HG03139 (cell line): ENCODE results near the gene TTC17.
"Not testable (repeated sequence)": the region's sequence is repeated elsewhere in the genome, so short reads cannot be mapped to it uniquely, and the experiment has no call there.

ENCODE experiments used
- ATAC-seq: cut with Tn5 transposase; IDR thresholded peaks from one replicate; pipeline ENCODE4 v1.9.1; 2021; ENCODE audit not compliant: unreplicated experiment

The TTC17 gene

DNA sequence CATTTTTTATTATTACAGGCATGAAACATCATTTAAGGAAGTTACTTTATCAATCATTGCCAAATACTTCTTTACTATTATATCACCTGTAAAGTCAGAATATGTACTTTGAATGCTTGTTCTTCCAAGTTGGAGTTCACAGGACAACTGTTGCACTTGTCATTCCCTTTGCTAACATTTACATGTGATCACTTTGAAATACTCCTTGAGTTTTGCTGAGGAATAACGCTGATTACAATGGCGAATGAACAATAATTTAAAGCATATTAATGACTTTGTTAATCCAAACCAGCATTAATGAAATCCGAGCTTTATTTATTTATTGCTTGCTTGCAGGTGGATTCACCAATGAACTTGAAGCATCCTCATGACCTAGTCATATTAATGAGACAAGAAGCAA is 20.2 kb downstream of the TTC17 start:
- ATAC-seq: no peak

DNA sequence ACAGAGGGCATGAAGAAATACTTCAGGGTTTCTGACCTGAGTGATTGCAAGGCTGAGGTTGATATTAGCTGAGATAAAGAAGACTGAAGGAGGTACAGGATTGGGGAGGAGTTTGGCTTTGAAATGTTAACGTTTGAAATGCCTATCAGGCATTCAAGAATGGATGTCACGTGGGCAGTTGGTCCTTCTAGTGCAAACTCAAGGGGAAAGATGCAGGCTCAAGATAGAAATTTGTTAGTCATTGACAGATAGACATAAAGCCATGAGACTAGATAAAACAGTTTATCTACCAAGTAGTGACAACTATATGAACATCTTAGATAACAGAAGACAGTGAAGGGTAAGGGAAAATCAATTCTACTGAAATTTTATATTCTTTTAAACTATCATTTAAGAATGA is 23.1 kb downstream of the TTC17 start:
- no peak for ATAC-seq

DNA sequence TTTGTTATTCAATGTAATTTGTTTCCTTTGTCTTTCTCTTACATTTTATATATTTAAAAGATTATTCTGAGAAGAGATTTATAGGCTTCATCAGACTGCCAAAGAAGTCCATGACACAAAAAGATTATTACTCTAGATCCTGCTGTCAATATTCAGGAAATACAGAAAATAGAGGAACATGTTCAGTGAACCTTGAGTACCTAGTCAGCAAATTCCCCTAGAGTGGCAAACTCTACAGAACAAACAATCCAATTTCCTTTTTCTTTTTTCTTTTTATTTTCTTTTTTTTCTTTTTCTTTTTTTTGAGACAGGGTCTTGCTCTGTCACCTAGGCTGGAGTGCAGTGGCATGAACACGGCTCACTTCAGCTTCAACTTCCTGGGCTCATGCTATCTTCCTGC is 23.9 kb downstream of the TTC17 start:
- ATAC-seq: no peak

DNA sequence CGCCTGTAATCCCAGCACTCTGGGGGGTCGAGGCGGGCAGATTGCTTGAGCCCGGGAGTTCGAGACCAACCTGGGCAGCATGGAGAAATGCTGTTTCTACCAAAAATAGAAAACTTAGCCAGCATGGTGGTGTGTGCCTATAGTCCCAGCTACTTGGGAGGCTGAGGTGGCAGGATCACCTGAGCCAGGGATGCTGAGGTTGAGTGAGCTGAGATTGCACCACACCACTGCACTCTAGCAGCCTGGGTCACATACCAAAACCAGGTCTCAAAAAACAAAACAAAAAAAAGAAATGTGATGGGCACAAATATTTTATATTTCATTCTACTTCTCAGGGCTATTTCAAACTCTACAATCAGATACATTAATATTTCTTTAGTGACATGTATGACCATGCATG is 25.7 kb downstream of the TTC17 start:
- ATAC-seq: no peak

DNA sequence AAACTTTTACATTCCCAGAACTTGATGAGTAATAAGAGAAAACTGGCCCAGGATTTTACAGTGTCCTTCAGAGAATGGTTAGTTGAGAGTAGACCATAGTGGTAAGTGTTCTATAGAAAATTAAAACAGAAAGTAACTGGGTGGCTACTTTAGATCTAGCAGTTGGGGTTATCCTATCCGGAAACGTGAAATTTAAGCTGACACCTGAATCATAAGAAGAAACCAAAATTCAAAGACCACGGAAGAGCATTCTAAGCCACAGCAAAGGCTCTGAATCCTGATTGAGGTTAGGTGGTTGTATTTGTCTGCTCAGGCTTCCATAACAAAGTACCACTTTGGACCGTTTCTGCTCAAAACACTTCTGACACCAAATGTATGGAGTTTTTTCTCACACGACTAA is 34.0 kb downstream of the TTC17 start:
- no peak for ATAC-seq

DNA sequence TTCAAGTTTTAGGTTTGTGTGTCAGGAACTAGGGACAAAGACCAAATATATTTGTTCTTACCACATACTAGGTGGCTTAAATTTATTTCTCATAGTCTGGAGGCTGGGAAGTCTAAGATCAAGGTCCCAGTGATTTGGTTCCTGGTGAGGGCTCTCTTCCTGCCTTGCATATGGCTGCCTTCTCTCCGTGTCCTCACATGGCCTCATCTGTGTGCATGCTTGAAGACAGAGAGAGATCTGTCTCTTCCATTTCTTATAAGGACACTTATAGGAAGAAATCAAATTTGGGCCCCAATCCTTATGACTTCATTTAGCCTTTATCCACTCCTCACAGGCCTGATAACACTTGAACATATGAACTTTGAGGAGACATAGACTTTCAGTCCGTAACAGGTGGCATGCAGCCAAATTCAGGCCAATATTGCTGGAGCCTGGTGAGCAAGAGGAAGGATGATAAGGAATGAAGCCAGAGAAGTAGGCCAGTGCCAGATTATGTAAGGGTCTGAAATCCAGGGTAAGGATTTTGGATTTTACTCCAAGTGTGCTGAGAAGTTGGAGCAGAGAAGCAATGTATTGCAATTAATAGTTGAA is 35.1 kb downstream of the TTC17 start:
- no peak for ATAC-seq

DNA sequence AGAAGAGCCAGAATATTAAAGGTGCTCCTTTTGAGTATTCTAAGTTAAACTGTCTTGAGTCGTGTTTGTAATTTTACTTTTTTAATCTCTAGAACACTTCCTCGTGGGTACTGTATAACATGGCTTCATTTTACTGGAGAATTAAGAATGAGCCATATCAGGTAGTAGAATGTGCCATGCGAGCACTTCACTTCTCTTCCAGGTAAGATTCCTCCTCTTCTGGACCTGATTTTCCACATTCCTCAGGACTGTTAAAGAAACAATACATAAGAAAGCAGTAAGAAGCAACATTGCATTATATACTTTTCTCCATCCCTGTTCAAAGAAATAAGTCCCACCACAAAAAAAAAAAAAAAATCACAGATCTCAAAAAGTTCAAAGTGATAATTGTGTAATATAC is 37.9 kb downstream of the TTC17 start:
- ATAC-seq: no peak

DNA sequence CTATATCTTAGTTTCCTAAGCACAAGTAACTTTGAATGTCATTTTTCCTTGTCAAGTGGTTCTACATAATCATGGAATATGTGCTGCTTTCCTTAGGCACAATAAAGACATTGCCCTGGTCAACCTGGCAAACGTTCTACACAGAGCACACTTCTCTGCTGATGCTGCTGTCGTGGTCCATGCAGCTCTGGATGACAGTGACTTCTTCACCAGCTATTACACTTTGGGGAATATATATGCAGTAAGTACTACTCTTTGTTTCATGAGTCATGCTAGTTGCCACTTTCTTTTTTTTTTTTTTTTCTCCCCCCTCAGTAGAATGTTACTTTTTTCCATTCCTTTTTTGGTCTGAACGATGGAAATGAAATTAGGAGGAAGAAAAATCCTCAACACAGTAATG is 38.5 kb downstream of the TTC17 start:
- no peak for ATAC-seq

DNA sequence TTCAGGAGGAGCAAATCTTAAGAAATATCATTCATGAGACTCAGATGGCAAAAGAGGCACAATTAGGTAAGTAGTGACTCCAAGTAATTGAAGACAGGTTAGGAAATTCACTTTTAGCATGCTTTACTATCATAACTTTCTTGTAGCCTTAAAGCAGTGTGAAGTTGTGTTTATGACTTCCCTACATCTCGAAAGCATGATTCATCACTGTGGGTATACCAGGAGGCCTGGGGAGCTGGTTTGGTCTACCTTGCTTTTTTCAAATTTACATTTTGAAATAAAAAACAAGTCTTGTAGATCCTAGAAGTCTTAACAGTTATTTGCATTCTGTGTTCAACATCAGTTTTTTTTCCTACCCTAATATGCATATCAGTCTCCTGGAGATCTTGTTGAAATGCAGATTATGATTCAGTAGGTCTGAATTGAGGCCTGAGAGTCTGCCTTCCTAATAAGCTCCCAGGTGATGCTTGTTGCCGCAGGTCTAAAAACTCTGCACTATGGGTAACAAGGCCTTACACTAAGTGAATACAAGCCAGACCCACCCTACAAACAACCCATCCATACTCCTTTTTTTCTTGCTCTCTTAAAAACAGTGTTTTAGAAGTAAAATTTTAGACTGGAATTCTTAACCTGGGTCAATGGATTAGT is 41.4 kb downstream of the TTC17 start:
- ATAC-seq: no peak

DNA sequence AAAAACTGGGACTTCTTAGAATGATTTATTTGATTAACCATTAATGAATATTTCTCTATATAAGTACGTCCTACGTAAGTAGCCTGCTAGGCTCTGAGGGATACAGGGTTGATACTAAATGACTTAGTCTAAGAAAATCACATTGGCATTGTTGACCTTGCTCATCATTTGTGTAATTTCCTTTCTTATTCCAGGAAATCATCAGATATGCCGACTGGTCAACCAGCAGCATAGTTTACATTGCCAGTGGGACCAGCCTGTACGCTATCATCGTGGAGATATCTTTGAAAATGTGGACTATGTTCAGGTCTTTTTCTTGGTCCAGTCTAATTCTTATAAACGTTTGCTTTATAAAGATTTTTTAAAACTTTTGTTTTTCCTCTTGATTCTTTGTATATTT is 42.5 kb downstream of the TTC17 start:
- no peak for ATAC-seq

DNA sequence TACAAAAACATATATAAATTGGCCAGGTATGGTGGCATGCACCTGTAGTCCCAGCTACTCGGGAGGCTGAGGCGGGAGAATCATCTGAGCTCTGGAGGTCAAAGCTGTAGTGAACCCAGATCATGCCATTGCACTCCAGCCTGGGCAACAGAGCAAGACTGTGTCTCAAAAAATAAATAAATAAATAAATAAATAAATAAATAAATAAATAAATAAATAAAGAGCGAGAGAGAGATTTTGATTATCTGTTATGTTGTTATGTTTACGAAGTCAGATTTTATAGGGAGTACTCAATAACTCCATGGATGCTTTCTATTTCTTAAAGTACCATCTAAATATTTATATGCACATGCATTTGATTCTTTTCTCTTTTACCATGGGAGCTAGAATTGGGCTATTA is 43.1 kb downstream of the TTC17 start:
- ATAC-seq: not testable (repeated sequence)

DNA sequence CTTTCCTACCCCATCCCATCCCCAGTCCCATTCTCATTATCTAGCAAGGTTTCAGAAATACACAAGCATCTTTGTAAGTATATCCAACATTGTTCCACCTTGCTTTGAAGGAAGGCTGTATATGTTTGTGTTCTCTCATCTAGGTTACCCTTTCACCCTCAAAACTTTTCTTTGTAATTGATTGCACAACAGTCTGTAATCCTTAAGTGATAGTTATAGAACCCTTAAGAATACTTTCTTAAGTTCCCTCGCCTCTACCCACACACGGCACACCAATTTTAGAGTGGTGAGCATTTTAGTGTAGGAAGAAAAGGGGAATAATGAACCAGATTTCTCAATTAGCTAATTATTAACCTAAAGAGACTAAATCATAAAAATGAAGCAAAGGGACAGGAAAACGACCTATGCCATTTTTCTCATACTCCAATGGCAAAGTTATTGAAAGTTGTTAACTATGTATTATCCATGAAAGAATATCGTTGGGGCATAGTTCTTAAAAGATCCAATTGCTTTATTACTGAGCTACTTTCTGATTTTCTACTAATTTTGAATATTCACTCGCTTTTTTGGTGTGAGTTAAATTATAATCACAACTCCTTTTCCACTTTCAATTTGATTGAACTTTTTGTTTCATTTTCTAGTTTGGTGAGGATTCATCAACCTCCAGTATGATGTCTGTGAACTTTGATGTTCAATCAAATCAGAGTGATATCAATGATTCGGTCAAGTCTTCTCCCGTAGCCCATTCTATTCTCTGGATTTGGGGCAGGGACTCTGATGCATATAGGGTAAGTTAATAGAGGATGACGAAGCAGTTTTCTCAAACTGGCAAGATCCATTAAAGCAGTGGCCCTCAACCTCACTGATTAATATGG is 44.9 kb downstream of the TTC17 start:
- no peak for ATAC-seq

DNA sequence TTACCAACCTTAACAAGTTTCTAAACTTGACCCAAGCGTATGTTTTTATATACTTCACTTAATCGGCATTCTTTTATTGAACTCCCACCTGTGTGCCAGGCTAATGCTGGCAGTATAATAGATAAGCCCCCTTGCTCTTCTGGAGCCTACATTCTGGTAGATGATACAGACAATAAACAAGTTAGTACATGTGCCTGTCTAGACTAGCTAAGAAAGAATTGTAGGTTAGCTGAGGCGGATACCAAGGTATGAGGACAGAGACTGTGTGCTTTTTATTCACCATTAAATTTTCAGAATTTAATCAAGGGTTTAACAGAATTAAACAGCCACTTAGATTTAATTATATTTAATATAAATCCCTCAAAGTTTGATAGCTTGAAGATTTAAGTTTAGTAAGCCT is 45.7 kb downstream of the TTC17 start:
- ATAC-seq: no peak

DNA sequence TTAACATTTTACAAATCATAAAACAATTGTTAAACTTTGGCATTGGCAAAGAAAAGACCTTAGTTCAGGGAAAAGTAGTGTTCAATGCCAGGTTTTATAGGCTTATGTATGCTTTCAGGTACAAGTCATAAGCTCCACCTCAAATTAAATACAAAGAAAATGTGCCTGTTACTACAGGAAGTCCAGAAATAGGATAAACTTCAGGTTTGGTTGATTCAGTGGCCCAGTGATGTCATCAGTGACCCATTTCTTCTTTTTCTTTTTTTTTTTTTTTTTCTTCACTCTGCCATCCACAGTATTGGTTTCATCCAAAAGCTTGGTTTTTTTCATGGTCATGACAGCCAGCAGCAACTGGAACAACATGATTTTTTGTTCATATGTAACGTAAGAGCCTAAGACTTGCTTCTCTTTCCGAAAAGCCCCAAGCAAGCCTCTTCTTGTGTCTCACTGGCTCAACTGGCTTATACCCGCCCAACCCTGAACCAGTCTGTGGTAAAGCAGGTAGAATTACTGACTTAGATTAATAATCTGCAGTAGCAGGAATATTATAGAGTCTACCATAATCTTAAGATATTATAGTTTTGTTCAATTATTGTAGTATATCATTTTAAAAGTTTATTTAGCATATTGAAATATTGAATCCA is 46.2 kb downstream of the TTC17 start:
- ATAC-seq: no peak

DNA sequence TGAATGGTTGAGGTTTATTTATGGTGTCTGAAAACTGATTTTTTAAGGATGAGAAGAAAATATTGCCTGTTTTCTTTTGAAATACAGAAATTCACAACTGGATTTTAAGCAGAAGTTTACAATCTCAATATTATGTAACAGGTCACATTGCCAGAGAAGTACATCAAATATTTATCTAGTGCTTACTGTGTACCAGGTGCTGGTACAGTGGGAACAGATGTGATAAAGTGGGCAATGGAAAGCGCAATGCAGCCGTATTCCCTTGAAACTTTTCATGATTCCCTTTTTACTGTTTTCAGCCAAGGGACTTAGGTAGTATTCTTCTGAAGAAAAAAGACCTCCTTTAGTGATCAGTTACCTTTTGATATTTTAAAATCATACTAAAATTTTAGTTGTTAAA is 49.6 kb downstream of the TTC17 start:
- ATAC-seq: no peak

DNA sequence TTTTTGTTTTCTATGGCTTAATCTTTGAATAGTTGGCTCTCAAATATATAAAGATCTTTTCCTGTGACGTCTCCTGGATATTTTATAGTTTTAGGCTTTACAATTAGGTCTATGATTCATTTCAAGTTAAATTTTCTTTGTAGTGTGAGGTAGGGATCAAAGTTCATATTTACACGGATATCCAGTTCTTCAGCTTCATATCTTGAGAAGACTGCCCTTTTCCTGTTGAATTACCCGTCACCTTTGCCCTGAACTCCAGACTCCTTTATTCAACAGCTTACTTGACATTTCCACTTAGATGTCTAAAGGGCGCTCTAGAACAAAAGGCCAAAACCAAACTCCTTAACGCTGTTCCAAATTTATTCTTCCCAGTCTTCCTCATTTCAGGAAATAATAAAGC is 51.7 kb downstream of the TTC17 start:
- no peak for ATAC-seq

DNA sequence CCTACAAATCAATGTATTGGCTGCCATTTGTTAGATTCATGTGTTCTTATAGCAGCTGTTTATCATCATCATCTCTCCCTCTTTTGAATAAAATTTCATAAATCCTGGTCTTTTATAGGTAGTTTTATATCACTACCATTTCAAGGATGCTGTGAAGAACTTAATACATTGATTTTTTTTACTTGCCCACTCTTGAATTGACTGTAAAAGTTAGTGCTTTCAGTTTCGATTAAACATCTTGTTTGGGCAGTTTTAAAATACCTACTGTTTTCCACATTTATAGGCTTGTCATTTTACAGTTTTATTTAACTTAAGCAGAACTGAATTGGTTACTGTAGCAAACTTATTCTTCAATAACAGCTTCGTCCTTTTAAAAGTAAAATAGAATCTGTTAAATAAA is 59.5 kb downstream of the TTC17 start:
- ATAC-seq: no peak

DNA sequence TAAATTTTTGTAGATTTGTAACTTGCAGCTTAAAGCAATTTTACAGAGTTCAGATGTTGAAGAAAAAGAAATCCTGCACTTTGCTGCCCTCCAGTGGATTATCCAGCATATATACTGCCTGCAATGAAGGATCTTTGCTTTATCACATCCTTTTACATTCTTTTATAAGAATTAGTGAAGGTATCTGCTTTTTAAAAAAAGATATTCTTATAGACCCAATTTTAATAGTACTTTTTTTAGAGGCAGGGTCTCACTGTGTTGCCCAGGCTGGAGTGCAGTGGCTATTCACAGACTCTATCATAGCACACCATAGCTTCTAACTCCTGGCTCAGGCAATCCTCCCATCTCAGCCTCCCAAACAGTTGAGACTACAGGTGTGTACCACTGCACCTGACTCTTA is 60.7 kb downstream of the TTC17 start:
- ATAC-seq: no peak

DNA sequence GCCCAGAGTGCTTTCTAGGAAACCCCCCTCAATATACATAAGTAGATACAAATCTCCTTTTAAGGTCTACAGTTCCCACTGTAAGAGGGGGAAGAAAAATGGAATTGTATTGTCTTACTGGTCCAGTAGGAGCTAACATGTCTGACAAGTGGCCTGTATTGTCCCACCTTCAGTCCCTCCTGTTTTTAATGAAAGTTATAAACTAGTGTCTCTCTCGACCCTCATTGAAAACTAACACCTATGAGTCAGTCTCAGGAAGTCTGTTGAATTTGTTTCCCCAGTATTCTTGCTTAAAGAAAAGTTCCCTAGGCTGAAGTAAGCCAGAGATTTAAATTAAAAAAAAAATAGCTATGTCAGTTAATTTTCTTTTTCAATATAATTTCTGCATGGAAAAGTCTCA is 69.3 kb downstream of the TTC17 start:
- no peak for ATAC-seq

DNA sequence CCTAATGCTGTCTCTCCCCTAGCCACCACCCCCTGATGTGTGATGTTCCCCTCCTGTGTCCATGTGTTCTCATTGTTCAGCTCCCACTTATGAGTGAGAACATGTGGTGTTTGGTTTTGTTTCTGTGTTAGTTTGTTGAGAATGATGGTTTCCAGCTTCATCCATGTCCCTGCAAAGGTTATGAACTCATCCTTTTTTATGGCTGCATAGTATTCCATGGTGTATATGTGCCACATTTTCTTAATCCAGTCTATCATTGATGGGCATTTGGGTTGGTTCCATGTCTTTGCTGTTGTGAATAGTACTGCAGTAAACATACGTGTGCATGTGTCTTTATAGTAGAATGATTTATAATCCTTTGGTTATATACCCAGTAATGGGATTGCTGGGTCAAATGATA is 72.2 kb downstream of the TTC17 start:
- not testable (repeated sequence) for ATAC-seq

DNA sequence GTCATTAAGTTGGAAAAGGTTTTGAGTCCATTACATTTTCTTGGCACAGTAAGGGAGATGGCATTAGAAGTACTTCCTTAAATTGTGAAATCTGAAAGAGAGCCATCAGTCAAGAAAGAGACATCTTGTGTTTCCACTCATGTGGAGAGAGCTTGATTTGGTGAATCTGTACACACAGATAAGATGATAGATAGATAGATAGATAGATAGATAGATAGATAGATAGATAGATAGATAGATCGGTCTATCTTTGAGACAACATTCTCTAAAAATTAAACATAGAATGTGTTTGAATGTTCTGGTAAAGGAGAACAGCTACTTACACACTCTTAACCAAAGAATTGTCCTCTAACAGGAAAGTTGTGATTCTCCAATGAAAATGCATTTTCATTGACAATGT is 76.2 kb downstream of the TTC17 start:
- ATAC-seq: no peak

DNA sequence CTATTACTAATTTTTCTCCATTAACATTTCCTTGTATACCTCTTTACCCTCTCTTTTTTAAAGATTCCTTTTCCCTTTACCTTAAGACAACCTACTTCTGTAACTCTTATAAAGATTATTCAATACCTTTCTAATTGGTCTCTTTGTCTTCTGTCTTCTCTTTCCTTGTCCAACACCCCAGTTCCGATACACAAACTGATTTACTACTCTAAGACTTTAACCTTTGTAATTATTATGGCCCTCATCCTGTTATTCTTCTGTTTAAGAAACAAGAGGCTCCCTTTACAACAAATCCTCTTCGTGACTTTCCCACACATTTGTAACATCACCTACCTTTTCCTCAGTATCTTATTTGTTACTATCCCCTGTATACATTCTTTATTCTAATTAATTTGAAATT is 81.8 kb downstream of the TTC17 start:
- ATAC-seq: no peak
